OCI-M2 (cell line): ENCODE results near the gene NAV2.

ENCODE experiments used
- DNase-seq: peaks from one replicate; lab custom pipeline; 2025; ENCODE audit not compliant: unreplicated experiment; lab: John Stamatoyannopoulos, UW

Gene NAV2

GRCh38 chr11:19739872-19740271 lies 27.2 kb downstream of the NAV2 start:
- no peak for DNase-seq

- no peak for DNase-seq
Measured at GRCh38 chr11:19740586-19740985, 27.9 kb downstream of the NAV2 start.

- no peak for DNase-seq
Measured at GRCh38 chr11:19742588-19743292, 30.1 kb downstream of the NAV2 start.

- DNase-seq: no peak
Measured at GRCh38 chr11:19743622-19744021, 31.0 kb downstream of the NAV2 start.

- no peak for DNase-seq
Measured at GRCh38 chr11:19744130-19744529, 31.5 kb downstream of the NAV2 start.

- no peak for DNase-seq
Measured at GRCh38 chr11:19746086-19746485, 33.4 kb downstream of the NAV2 start.

- DNase-seq: no peak
Measured at GRCh38 chr11:19747634-19748033, 35.0 kb downstream of the NAV2 start.

- no peak for DNase-seq
Measured at GRCh38 chr11:19751055-19751454, 38.4 kb downstream of the NAV2 start.

- no peak for DNase-seq
Measured at GRCh38 chr11:19753451-19754106, 40.9 kb downstream of the NAV2 start.

GRCh38 chr11:19756675-19757475 lies 44.2 kb downstream of the NAV2 start:
- DNase-seq: no peak

GRCh38 chr11:19759389-19759788 lies 46.8 kb downstream of the NAV2 start:
- no peak for DNase-seq

- DNase-seq: no peak
Measured at GRCh38 chr11:19762266-19762665, 49.6 kb downstream of the NAV2 start.

GRCh38 chr11:19763330-19763729 lies 50.7 kb downstream of the NAV2 start:
- no peak for DNase-seq

- DNase-seq: no peak
Measured at GRCh38 chr11:19766206-19766605, 53.6 kb downstream of the NAV2 start.

GRCh38 chr11:19766810-19767209 lies 54.2 kb downstream of the NAV2 start:
- no peak for DNase-seq

GRCh38 chr11:19767627-19768151 lies 55.1 kb downstream of the NAV2 start:
- no peak for DNase-seq

GRCh38 chr11:19768197-19768596 lies 55.6 kb downstream of the NAV2 start:
- no peak for DNase-seq

GRCh38 chr11:19768815-19769214 lies 56.2 kb downstream of the NAV2 start:
- DNase-seq: no peak

GRCh38 chr11:19769820-19770219 lies 57.2 kb downstream of the NAV2 start:
- no peak for DNase-seq

- DNase-seq: no peak
Measured at GRCh38 chr11:19770277-19770676, 57.6 kb downstream of the NAV2 start.

- DNase-seq: no peak
Measured at GRCh38 chr11:19771463-19771862, 58.8 kb downstream of the NAV2 start.

GRCh38 chr11:19772480-19772879 lies 59.8 kb downstream of the NAV2 start:
- DNase-seq: no peak
